Chondrocyte (in vitro differentiated cells): ENCODE data around the gene PLPPR1. TPM values are rescaled to one million over a fixed set of nuclear protein-coding genes. Genes with fewer than 3 reads are reported as not detected.

ENCODE experiments used
- DNase-seq: peaks from one replicate; pipeline ENCODE4 v3.0.0; 2021; ENCODE audit warnings: mixed read lengths, low spot score
- H3K27ac Mint-ChIP-seq: one replicate; pipeline ENCODE4 v1.8.0; 2021; ENCODE audit warnings: mild to moderate bottlenecking, moderate library complexity, mixed read lengths; ENCODE audit not compliant: unreplicated experiment
- H3K27me3 Mint-ChIP-seq: 2 replicates; pipeline ENCODE4 v1.8.0; 2021; ENCODE audit warnings: low read depth, mixed read lengths
- H3K36me3 Mint-ChIP-seq: 2 replicates; pipeline ENCODE4 v1.8.0; 2021; ENCODE audit warnings: low read depth, mixed read lengths
- H3K4me1 Mint-ChIP-seq: 2 replicates; pipeline ENCODE4 v1.8.0; 2021; ENCODE audit warnings: low read depth, mild to moderate bottlenecking, mixed read lengths
- H3K4me3 Mint-ChIP-seq: one replicate; pipeline ENCODE4 v1.8.0; 2021; ENCODE audit warnings: mild to moderate bottlenecking, moderate library complexity, mixed read lengths; ENCODE audit not compliant: unreplicated experiment
- H3K9me3 Mint-ChIP-seq: 2 replicates; pipeline ENCODE4 v1.8.0; 2021; ENCODE audit warnings: low read depth, mixed read lengths
- total RNA-seq: library from RNA; stranded (reverse); gene quantifications from 3 replicates; pipeline ENCODE4 v1.2.1, GENCODE V29; 2021
- TF ChIP-seq, protein P1 (sequence below): fragments of 200-600 bp; sonication (generic); IDR thresholded peaks from 2 replicates; pipeline ENCODE4 v1.5.0; 2021; ENCODE audit warnings: antibody characterized with exemption, mild to moderate bottlenecking, moderate library complexity

PLPPR1 gene
- total RNA-seq, 1 donor from 2014 or later: not detected

DNA sequence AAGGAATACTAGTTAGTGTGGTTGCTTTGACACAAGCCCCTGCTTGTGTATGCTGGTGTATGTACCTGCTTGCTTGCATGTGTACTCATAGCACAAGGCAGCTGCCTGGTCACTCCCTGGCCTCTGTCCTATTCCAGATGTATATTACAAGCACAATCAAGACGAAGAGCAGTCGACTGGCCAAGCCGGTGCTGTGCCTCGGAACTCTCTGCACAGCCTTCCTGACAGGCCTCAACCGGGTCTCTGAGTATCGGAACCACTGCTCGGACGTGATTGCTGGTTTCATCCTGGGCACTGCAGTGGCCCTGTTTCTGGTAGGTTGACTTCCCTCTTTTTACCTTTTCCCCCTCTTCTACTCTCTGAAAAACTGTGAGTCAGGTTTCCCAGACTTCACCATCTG, 284.1 kb downstream of the PLPPR1 start:
- H3K27ac Mint-ChIP-seq: no peak overlapping the region
- DNase-seq: no peak
- H3K36me3 Mint-ChIP-seq: no peaks in the 10 kb centered on the region
- TF ChIP-seq, protein P1, sequence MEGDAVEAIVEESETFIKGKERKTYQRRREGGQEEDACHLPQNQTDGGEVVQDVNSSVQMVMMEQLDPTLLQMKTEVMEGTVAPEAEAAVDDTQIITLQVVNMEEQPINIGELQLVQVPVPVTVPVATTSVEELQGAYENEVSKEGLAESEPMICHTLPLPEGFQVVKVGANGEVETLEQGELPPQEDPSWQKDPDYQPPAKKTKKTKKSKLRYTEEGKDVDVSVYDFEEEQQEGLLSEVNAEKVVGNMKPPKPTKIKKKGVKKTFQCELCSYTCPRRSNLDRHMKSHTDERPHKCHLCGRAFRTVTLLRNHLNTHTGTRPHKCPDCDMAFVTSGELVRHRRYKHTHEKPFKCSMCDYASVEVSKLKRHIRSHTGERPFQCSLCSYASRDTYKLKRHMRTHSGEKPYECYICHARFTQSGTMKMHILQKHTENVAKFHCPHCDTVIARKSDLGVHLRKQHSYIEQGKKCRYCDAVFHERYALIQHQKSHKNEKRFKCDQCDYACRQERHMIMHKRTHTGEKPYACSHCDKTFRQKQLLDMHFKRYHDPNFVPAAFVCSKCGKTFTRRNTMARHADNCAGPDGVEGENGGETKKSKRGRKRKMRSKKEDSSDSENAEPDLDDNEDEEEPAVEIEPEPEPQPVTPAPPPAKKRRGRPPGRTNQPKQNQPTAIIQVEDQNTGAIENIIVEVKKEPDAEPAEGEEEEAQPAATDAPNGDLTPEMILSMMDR: no peak
- no peaks in the 10 kb centered on the region for H3K9me3 Mint-ChIP-seq
- H3K27me3 Mint-ChIP-seq: peaks cover 33% of the 10 kb centered on the region
- no peaks in the 10 kb centered on the region for H3K4me1 Mint-ChIP-seq
- no peak overlapping the region for H3K4me3 Mint-ChIP-seq

DNA sequence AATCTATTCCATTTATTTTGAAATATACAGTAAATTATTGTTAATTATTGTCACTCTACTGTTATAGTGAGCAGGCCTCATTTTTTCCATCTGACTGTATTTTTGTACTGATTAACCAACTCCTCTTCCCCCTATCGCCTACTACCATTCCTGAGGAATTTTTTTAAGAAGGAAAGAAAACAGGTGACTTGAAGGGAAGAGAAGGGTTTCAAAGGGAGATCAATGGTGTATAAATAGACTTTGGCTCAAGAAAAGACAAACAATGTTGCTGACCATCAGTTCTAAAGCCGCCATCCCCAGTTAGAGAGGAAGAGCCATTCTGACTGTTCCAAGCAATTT, 286.6 kb downstream of the PLPPR1 start:
- H3K9me3 Mint-ChIP-seq: no peaks in the 10 kb centered on the region
- no peak overlapping the region for H3K27ac Mint-ChIP-seq
- no peaks in the 10 kb centered on the region for H3K36me3 Mint-ChIP-seq
- no peaks in the 10 kb centered on the region for H3K4me1 Mint-ChIP-seq
- H3K27me3 Mint-ChIP-seq: peaks cover 16% of the 10 kb centered on the region
- TF ChIP-seq, protein P1: no peak
- no peak for DNase-seq
- no peak overlapping the region for H3K4me3 Mint-ChIP-seq

DNA sequence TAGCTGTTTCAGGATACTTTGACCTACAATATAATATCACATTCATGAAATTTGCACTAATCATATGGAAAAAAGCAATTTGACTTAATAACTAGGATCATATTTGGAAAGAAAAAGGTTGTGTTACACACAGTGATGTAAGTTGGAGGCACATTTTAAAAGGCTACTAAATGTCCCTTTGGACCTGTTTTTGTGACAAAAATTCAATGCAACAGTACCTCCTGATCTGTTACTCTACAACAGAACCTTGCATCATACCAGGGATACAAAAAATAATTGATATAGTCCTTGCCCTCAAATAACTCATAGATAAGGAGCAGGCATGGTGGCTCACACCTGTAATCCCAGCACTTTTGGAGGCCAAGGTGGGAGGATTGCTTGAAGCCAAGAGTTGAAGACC, 289.2 kb downstream of the PLPPR1 start:
- Mint-ChIP-seq H3K27me3 (peaks cover 21% of the 10 kb centered on the region), H3K9me3 (no peaks in the 10 kb centered on the region), H3K27ac (no peak overlapping the region), H3K36me3 (no peaks in the 10 kb centered on the region), H3K4me3 (no peak overlapping the region), H3K4me1 (no peaks in the 10 kb centered on the region)
- DNase-seq: no peak
- TF ChIP-seq, protein P1: no peak

DNA sequence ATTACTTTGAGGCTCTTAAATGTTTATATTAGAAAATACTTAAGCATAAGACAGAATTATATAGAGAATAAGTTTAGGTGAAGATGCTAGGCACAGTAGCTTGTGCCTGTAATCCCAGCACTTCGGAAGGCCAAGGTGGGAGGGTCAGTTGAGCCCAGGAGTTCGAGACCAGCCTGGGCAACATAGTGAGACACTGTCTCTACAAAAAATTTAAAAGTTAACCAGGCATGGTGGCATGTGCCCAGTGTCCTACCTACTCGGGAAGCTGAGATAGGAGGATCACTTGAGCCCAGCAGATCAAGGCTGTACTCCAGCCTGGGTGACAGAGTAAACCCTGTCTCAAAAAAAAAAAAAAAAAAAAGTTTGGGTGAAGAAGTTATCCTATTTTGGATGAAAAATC, 294.6 kb downstream of the PLPPR1 start:
- Mint-ChIP-seq H3K4me1 (no peaks in the 10 kb centered on the region), H3K27me3 (peaks cover 22% of the 10 kb centered on the region), H3K9me3 (peaks cover 6% of the 10 kb centered on the region), H3K27ac (no peak overlapping the region), H3K36me3 (no peaks in the 10 kb centered on the region), H3K4me3 (no peak overlapping the region)
- TF ChIP-seq, protein P1: no peak
- no peak for DNase-seq

DNA sequence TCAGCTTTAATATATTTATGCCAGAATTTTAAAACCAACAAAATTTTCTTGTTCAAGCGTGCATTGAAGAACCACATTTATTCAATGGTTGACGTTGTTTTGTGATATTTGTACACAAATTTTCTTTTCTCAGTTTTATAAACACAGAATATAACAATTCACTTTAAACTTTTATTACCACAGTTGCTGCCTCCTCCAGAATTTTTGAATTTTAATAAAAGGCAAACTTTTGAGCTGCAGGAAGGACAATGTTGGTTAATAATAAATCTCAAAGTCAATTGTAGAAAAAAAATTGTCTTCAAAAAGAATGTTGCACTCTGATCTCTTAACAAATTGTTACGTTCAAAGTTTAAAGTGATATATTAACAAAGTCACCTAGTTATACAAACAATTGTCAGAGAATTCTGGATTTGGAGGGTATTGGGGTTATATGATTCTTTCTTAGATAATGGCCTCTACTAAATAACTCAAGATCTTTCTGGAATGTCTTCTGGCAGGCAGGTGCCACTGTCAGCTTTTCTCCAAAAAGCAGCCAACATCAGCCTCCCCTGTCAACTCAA, 295.8 kb downstream of the PLPPR1 start:
- TF ChIP-seq, protein P1: no peak
- H3K4me1 Mint-ChIP-seq: no peaks in the 10 kb centered on the region
- H3K4me3 Mint-ChIP-seq: no peak overlapping the region
- peaks cover 26% of the 10 kb centered on the region for H3K27me3 Mint-ChIP-seq
- H3K36me3 Mint-ChIP-seq: no peaks in the 10 kb centered on the region
- H3K27ac Mint-ChIP-seq: no peak overlapping the region
- no peak for DNase-seq
- H3K9me3 Mint-ChIP-seq: peaks cover 6% of the 10 kb centered on the region
